A549 treated with GW870086 at 1 μM for 4 hours (cell line): ENCODE measurements around the gene DCLK2. TPM values are rescaled to one million over a fixed set of nuclear protein-coding genes. Genes with fewer than 3 reads are reported as not detected.

Experiments used
- total RNA-seq: library from RNA; stranded (reverse); fragments of 200-300 nt; extraction: Qiagen RNA extraction; gene quantifications from 5 replicates; pipeline ENCODE4 v1.2.3, GENCODE V29; 2022; ENCODE audit warnings: low read depth

Gene DCLK2
- total RNA-seq = 8.3 to 11.2 TPM (median 9.5 TPM) in 5 replicates

GRCh38 chr4:150078041-150078578, at the start of gene DCLK2:
Gene DCLK2, plus strand, starts transcription at chr4:150078445. Its CDS starts 583 bp downstream, at chr4:150079028.

